ENCODE measurements around the gene GPR173.

GRCh38 chrX:53072418-53073114 is 24.0 kb downstream of the GPR173 start:
- no peak for TF ChIP-seq CTCF (IDR thresholded peaks at IDR 0.05)
- no peak for TF ChIP-seq POLR2A (IDR thresholded peaks at IDR 0.05)
